ENCODE data around the gene LOXL1. TPM values are rescaled to one million over a fixed set of nuclear protein-coding genes. Genes with fewer than 3 reads are reported as not detected.
A peak's percentile ranks its signal among the peaks of the same experiment; 100 is the strongest.

Gene LOXL1
- total RNA-seq, 2 experiments from 2014 or later: 8.8 to 10.5 TPM

- Mint-ChIP-seq H3K9me3 (no peaks in the 10 kb centered on the region), H3K36me3 (peaks cover 5% of the 10 kb centered on the region), H3K4me3 (no peak overlapping the region), H3K27me3 (no peaks in the 10 kb centered on the region), H3K4me1 (peaks cover 41% of the 10 kb centered on the region), H3K27ac (no peak overlapping the region)
- no peak for ATAC-seq (ENCODE audit: low read depth)
- no peak for DNase-seq
- POLR2A ChIA-PET: no interaction called here
Measured at GRCh38 chr15:73989001-73989798, 62.9 kb downstream of the LOXL1 start.

- ATAC-seq (ENCODE audit: low read depth): no peak
- Mint-ChIP-seq H3K9me3 (no peaks in the 10 kb centered on the region), H3K4me1 (peaks cover 37% of the 10 kb centered on the region), H3K27ac (peak overlapping the region; percentile 23), H3K27me3 (no peaks in the 10 kb centered on the region), H3K4me3 (peak overlapping the region; percentile 0), H3K36me3 (peaks cover 10% of the 10 kb centered on the region)
- DNase-seq: no peak
- POLR2A ChIA-PET: interaction anchor here (1.4 kb wide), 1 partner anchor 8 kb away, joined by 3 read pairs; no protein-coding TSS in a partner anchor
Measured at GRCh38 chr15:73990250-73991005, 64.2 kb downstream of the LOXL1 start.

- H3K27me3 Mint-ChIP-seq: no peaks in the 10 kb centered on the region
- H3K9me3 Mint-ChIP-seq: no peaks in the 10 kb centered on the region
- DNase-seq (no peak), ATAC-seq (ENCODE audit: low read depth) (no peak)
- H3K27ac Mint-ChIP-seq: peak overlapping the region; percentile 34
- peak overlapping the region; percentile 85 for H3K4me3 Mint-ChIP-seq
- POLR2A ChIA-PET: interaction anchor here (0.6 to 1.4 kb wide), 3 partner anchors 9 to 1232 kb away, joined by 3 to 8 read pairs (median 5); no protein-coding TSS in a partner anchor
- H3K36me3 Mint-ChIP-seq: peaks cover 15% of the 10 kb centered on the region
- H3K4me1 Mint-ChIP-seq: peaks cover 38% of the 10 kb centered on the region
Measured at GRCh38 chr15:73991260-73991659, 65.0 kb downstream of the LOXL1 start.

- H3K4me1 Mint-ChIP-seq: peaks cover 35% of the 10 kb centered on the region
- POLR2A ChIA-PET: interaction anchor here (0.6 to 1.4 kb wide), 4 partner anchors 9 to 1231 kb away, joined by 3 to 8 read pairs (median 4); no protein-coding TSS in a partner anchor
- ATAC-seq (ENCODE audit: low read depth) (peak; percentile 76), DNase-seq (peak; percentile 100)
- H3K27ac Mint-ChIP-seq: peak within 1 kb of the TSS; percentile 87
- peak within 1 kb of the TSS; percentile 85 for H3K4me3 Mint-ChIP-seq
- H3K9me3 Mint-ChIP-seq: no peaks in the 10 kb centered on the region
- no peaks in the 10 kb centered on the region for H3K27me3 Mint-ChIP-seq
- H3K36me3 Mint-ChIP-seq: peaks cover 15% of the 10 kb centered on the region
Measured at GRCh38 chr15:73991726-73992593, 65.7 kb downstream of the LOXL1 start, which contains the start of gene STOML1. Gene STOML1 (minus strand): TSS chr15:73992295. CDS start chr15:73992223, 72 bp downstream.

GRCh38 chr15:73992594-73992898, 66.3 kb downstream of the LOXL1 start:
- Mint-ChIP-seq H3K4me1 (peaks cover 40% of the 10 kb centered on the region), H3K27me3 (no peaks in the 10 kb centered on the region), H3K36me3 (peaks cover 17% of the 10 kb centered on the region), H3K9me3 (no peaks in the 10 kb centered on the region), H3K27ac (peak overlapping the region; percentile 87), H3K4me3 (peak overlapping the region; percentile 71)
- no peak for DNase-seq
- POLR2A ChIA-PET: interaction anchor here (0.6 kb wide), 1 partner anchor 18 kb away, joined by 3 read pairs; no protein-coding TSS in a partner anchor
- ATAC-seq (ENCODE audit: low read depth): no peak

GRCh38 chr15:73993211-73993994, 67.1 kb downstream of the LOXL1 start:
- no peaks in the 10 kb centered on the region for H3K27me3 Mint-ChIP-seq
- no peak for ATAC-seq (ENCODE audit: low read depth)

GRCh38 chr15:73994413-73994883, 68.2 kb downstream of the LOXL1 start, which contains the start of gene PML:
Gene PML (plus strand): TSS chr15:73994716. CDS start chr15:73994813, 97 bp downstream.
- peak; percentile 81 for ATAC-seq (ENCODE audit: low read depth)
- DNase-seq: peak; percentile 91
- H3K27ac Mint-ChIP-seq: peak within 1 kb of the TSS; percentile 96
- H3K4me1 Mint-ChIP-seq: peaks cover 44% of the 10 kb centered on the region
- POLR2A ChIA-PET: interaction anchor here (0.7 to 4.0 kb wide), 24 partner anchors 9 to 1459 kb away, joined by 3 to 39 read pairs (median 4); partner anchors contain the start of genes C15orf39 and SCAMP5
- no peaks in the 10 kb centered on the region for H3K27me3 Mint-ChIP-seq
- H3K9me3 Mint-ChIP-seq: no peaks in the 10 kb centered on the region
- peak within 1 kb of the TSS; percentile 96 for H3K4me3 Mint-ChIP-seq
- H3K36me3 Mint-ChIP-seq: peaks cover 23% of the 10 kb centered on the region

More at GRCh38 chr15:73993211-73993994, 67.1 kb downstream of the LOXL1 start:
- POLR2A ChIA-PET: interaction anchor here (0.7 to 4.0 kb wide), 12 partner anchors 8 to 795 kb away, joined by 3 to 39 read pairs (median 8); no protein-coding TSS in a partner anchor
- Mint-ChIP-seq H3K27ac (peak overlapping the region; percentile 96), H3K9me3 (no peaks in the 10 kb centered on the region), H3K4me1 (peaks cover 42% of the 10 kb centered on the region), H3K4me3 (peak overlapping the region; percentile 96), H3K36me3 (peaks cover 18% of the 10 kb centered on the region)
- no peak for DNase-seq

GRCh38 chr15:73994912-73995622, 68.8 kb downstream of the LOXL1 start:
- POLR2A ChIA-PET: interaction anchor here (0.6 to 4.0 kb wide), 18 partner anchors 8 to 1207 kb away, joined by 3 to 39 read pairs (median 6); partner anchors contain the start of gene C15orf39
- Mint-ChIP-seq H3K9me3 (no peaks in the 10 kb centered on the region), H3K4me1 (peaks cover 43% of the 10 kb centered on the region), H3K36me3 (peaks cover 23% of the 10 kb centered on the region), H3K4me3 (peak overlapping the region; percentile 96), H3K27me3 (no peaks in the 10 kb centered on the region), H3K27ac (peak overlapping the region; percentile 96)
- ATAC-seq (ENCODE audit: low read depth) (no peak), DNase-seq (no peak)

GRCh38 chr15:73996267-73996666, 70.0 kb downstream of the LOXL1 start:
- no peak for ATAC-seq (ENCODE audit: low read depth)
- H3K27ac Mint-ChIP-seq: peak overlapping the region; percentile 96
- H3K27me3 Mint-ChIP-seq: no peaks in the 10 kb centered on the region
- peak overlapping the region; percentile 96 for H3K4me3 Mint-ChIP-seq
- no peak for DNase-seq
- H3K36me3 Mint-ChIP-seq: peaks cover 25% of the 10 kb centered on the region
- POLR2A ChIA-PET: interaction anchor here (1.0 to 4.0 kb wide), 6 partner anchors 10 to 68 kb away, joined by 3 to 34 read pairs (median 6); no protein-coding TSS in a partner anchor
- H3K4me1 Mint-ChIP-seq: peaks cover 44% of the 10 kb centered on the region
- H3K9me3 Mint-ChIP-seq: no peaks in the 10 kb centered on the region

- H3K27me3 Mint-ChIP-seq: no peaks in the 10 kb centered on the region
- POLR2A ChIA-PET: interaction anchor here (1.1 to 4.0 kb wide), 3 partner anchors 14 to 69 kb away, joined by 3 to 34 read pairs (median 5); no protein-coding TSS in a partner anchor
- peaks cover 42% of the 10 kb centered on the region for H3K4me1 Mint-ChIP-seq
- peaks cover 25% of the 10 kb centered on the region for H3K36me3 Mint-ChIP-seq
- peak overlapping the region; percentile 96 for H3K27ac Mint-ChIP-seq
- H3K9me3 Mint-ChIP-seq: no peaks in the 10 kb centered on the region
- H3K4me3 Mint-ChIP-seq: peak overlapping the region; percentile 96
- peak; percentile 13 for ATAC-seq (ENCODE audit: low read depth)
- DNase-seq: no peak
Measured at GRCh38 chr15:73996939-73997338, 70.7 kb downstream of the LOXL1 start.

GRCh38 chr15:73997986-73998385, 71.7 kb downstream of the LOXL1 start:
- no peak for ATAC-seq (ENCODE audit: low read depth)
- H3K27me3 Mint-ChIP-seq: no peaks in the 10 kb centered on the region
- H3K27ac Mint-ChIP-seq: no peak overlapping the region
- peaks cover 39% of the 10 kb centered on the region for H3K4me1 Mint-ChIP-seq
- DNase-seq: no peak
- H3K36me3 Mint-ChIP-seq: peaks cover 30% of the 10 kb centered on the region
- H3K9me3 Mint-ChIP-seq: no peaks in the 10 kb centered on the region
- H3K4me3 Mint-ChIP-seq: peak overlapping the region; percentile 96
- POLR2A ChIA-PET: no interaction called here
